ENCODE results near the gene TBC1D22B.

The TBC1D22B gene

DNA sequence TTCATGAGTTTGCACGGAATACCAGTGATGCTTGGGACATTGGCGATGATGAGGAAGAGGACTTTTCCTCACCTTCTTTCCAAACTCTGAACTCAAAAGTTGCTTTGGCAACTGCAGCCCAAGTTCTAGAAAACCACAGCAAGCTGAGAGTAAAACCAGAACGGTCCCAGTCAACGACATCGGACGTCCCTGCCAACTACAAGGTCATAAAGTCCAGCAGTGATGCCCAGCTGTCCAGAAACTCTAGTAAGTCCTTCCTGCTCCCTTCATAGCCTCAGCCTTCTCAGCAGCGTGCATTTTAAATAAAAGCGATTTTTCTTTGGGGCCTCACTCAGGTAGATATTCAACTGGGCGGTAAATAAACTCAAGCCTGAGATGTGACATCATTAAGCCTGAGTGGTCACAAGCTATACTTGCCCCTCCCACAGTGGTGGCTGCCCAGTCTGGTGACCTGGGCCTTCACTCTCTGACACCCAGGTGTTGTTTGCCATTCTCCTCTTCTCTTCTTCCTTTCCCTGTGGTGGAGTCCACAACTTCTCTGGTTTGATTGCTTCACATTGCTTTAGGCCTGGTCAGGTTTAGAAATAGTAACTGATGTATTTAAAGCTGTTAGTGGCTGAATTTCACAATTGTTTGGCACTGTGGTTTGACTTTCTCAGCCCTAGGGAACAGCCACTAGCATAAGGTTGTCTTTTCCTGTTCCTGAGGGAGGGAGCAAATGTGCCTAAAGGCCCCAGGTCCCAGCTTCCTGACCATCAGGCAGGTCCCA is 22.0 kb downstream of the TBC1D22B start:
- no peak for DNase-seq (ENCODE audit: low read depth)

DNA sequence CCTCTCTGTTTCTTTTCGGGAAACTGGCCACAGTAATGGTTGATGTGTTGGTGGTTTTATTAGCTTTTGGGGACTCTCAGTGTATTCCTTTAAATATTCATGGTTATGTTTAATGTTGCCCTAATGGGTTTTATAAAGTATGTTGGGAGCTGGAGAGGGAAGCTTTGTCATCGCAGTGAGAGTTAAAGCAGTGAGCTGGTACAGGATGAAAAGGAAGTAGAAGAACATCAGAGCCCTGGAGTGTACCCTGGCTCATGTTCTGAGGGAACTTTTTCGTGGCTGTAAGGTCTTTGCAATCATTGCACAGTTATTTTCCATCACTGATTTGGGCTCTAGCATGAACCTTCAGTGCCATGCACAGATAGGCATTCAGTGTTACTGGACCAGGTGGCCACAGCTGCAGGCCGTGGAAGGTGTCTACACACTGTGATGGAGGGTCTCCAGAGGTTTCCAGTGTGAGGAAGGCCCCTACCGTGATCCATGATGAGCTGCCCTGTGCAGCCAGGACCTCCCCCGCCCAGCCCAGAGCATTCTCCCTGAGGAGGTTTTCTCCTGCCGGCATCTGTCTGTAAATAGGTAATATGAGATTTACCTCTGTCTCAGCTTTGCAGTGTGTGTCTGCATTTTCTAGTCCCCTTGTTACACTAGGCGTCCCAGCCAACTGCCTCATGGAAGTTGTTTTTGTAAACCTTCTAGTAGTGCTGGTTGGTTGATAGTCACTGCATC is 22.8 kb downstream of the TBC1D22B start:
- TF ChIP-seq, protein P1, sequence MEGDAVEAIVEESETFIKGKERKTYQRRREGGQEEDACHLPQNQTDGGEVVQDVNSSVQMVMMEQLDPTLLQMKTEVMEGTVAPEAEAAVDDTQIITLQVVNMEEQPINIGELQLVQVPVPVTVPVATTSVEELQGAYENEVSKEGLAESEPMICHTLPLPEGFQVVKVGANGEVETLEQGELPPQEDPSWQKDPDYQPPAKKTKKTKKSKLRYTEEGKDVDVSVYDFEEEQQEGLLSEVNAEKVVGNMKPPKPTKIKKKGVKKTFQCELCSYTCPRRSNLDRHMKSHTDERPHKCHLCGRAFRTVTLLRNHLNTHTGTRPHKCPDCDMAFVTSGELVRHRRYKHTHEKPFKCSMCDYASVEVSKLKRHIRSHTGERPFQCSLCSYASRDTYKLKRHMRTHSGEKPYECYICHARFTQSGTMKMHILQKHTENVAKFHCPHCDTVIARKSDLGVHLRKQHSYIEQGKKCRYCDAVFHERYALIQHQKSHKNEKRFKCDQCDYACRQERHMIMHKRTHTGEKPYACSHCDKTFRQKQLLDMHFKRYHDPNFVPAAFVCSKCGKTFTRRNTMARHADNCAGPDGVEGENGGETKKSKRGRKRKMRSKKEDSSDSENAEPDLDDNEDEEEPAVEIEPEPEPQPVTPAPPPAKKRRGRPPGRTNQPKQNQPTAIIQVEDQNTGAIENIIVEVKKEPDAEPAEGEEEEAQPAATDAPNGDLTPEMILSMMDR (IDR thresholded peaks at IDR 0.05; ENCODE audit: control insufficient read depth, extremely low read depth, insufficient read depth): no peak
- no peak overlapping the region for H3K4me3 ChIP-seq (ENCODE audit: low read depth, low read length)
- DNase-seq (ENCODE audit: low read depth): no peak

More for the DNA sequence above, 22.0 kb downstream of the TBC1D22B start:
- TF ChIP-seq, protein P1 (IDR thresholded peaks at IDR 0.05; ENCODE audit: control insufficient read depth, extremely low read depth, insufficient read depth): no peak
- no peak overlapping the region for H3K4me3 ChIP-seq (ENCODE audit: low read depth, low read length)

DNA sequence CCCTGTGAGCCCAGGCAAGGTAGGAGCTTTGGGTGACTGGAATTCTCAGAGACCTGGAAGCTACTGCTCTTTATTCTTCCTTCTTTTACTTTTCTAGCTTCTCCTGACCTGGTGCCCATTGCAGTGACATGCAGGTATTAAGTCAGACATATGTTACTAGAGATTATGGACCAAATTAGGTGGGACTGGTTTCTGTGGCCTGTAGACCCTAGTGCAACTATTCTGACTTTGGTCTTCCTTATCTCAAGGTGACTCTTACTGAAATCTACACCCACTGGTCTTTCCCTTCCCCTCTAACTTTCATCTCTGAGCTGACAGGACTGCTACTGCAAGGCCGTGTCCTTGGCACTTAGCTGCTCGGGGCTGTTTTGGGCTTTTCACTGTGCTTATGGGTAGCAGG is 24.8 kb downstream of the TBC1D22B start:
- TF ChIP-seq, protein P1 (IDR thresholded peaks at IDR 0.05; ENCODE audit: control insufficient read depth, extremely low read depth, insufficient read depth): no peak
- H3K4me3 ChIP-seq (ENCODE audit: low read depth, low read length): no peak overlapping the region
- no peak for DNase-seq (ENCODE audit: low read depth)

DNA sequence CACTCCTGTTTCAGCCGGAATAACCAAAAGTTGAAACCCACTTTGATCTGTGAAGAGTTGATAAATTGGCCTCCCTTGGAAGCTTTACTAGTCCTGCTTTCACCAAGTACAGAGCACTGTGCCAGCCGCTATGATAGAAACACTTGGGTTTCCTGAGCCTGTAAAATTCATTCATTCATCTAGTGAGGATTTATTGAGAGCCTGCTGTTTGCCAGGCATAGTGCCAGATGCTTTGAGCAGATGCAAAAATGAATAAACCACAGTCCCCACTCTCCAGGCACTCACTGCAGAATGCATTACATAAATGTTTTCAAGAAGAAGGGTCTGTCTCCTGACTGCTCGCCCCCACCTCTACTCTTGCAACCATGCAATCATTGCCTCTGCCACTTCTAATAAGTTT is 25.7 kb downstream of the TBC1D22B start:
- TF ChIP-seq, protein P1 (IDR thresholded peaks at IDR 0.05; ENCODE audit: control insufficient read depth, extremely low read depth, insufficient read depth): no peak
- no peak overlapping the region for H3K4me3 ChIP-seq (ENCODE audit: low read depth, low read length)
- no peak for DNase-seq (ENCODE audit: low read depth)

DNA sequence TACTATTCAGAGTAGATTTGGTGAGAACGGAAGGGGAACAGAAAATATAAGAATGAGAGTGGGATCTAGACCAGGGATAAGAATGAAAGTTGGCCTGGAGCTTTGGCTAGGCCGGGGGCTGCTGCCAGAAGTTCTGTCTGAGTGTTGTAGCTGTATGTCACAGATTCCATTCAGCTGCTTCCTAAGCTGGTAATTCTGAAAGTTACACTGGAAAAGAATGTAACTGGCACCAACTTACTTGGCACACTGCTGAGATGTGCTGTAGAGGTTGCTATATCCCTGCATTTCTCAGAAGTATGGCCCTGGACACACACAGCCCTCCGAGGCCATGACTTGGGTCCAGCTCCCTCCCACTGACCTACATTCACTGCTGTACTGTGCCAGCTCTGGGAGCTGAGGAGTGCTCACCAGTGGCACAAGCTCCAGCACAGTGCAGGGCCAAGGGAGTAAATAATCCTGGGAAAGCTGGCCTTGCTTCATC is 26.1 kb downstream of the TBC1D22B start:
- no peak overlapping the region for H3K4me3 ChIP-seq (ENCODE audit: low read depth, low read length)
- TF ChIP-seq, protein P1 (IDR thresholded peaks at IDR 0.05; ENCODE audit: control insufficient read depth, extremely low read depth, insufficient read depth): no peak
- no peak for DNase-seq (ENCODE audit: low read depth)

DNA sequence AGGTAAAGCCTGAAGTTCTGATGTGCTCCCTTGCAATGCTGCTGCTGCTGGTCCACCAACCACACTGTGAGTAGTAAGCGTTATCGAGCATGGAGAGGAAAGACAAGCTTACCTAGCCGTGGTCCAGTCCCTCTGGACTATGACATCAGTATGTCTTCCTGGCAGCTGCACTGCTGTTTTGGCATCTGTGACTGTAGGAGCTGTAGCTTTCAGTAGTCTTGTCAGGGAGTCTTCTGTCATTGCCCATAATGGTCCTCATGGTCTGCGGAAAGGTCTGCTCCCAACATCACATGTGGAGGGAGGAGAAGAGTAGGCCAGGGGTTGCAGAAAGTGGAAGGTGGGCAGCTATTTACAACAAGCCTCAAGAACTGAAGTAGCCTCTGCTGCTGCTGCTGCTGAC is 27.2 kb downstream of the TBC1D22B start:
- DNase-seq (ENCODE audit: low read depth): no peak
- TF ChIP-seq, protein P1 (IDR thresholded peaks at IDR 0.05; ENCODE audit: control insufficient read depth, extremely low read depth, insufficient read depth): no peak

More for the DNA sequence above, 27.2 kb downstream of the TBC1D22B start:
- no peak overlapping the region for H3K4me3 ChIP-seq (ENCODE audit: low read depth, low read length)

Measured in LNCaP clone FGC (cell line).